ENCODE results near the gene GCGR. TPM values are rescaled to one million over a fixed set of nuclear protein-coding genes. Genes with fewer than 3 reads are reported as not detected.
"Not testable (repeated sequence)": the region's sequence is repeated elsewhere in the genome, so short reads cannot be mapped to it uniquely, and the experiment has no call there.

The GCGR gene
- polyA plus RNA-seq, 1 donor (not counting 4 experiments of a cell fraction or from before 2014, with no cell fraction given) = not detected

- no peak for TF ChIP-seq CTCF (optimal IDR thresholded peaks at IDR 0.05 in 1 of 3, IDR thresholded peaks at IDR 0.05 in 1 of 3, conservative IDR thresholded peaks at IDR 0.05 in 1 of 3; ENCODE audit: extremely low read depth in 1 of 3, insufficient read depth in 2 of 3, low read length in 3 of 3)
- no peak for TF ChIP-seq EZH2 (IDR thresholded peaks at IDR 0.05; ENCODE audit: low read length)
- H3K79me2 ChIP-seq (ENCODE audit: control insufficient read depth, insufficient read depth, low read length) = no peaks in the 10 kb centered on the region
- dilution Hi-C loops (cut with MboI; ENCODE audit: extremely low pct_ligation_motif_present, low sequenced_read_pairs) = no loop called here
- H3K9me1 ChIP-seq (ENCODE audit: control insufficient read depth, extremely low read depth, insufficient read depth, low read length) = no peaks in the 10 kb centered on the region
- no peak overlapping the region for H3K4me3 ChIP-seq (ENCODE audit: control insufficient read depth in 2 of 3, extremely low read depth in 1 of 3, insufficient read depth in 2 of 3, low read depth in 1 of 3, low read length in 3 of 3)
- H3K4me2 ChIP-seq (ENCODE audit: control insufficient read depth, extremely low read depth, insufficient read depth, low read depth, low read length) = no peak overlapping the region
- H3K9ac ChIP-seq (ENCODE audit: control insufficient read depth, extremely low read depth, insufficient read depth, low read length) = no peak overlapping the region
- no peaks in the 10 kb centered on the region for H3K27me3 ChIP-seq (ENCODE audit: control insufficient read depth, extremely low read depth, insufficient read depth, low read length)
- H3K27ac ChIP-seq (ENCODE audit: control insufficient read depth, insufficient read depth, low read length) = no peak overlapping the region
- no peaks in the 10 kb centered on the region for H3K9me3 ChIP-seq (ENCODE audit: control insufficient read depth, low read depth, low read length)
- FAIRE-seq (no peak), DNase-seq (ENCODE audit: low read depth, low spot score) (no peak)
- peaks cover 9 to 17% of the 10 kb centered on the region in 2 experiments for H3K36me3 ChIP-seq (ENCODE audit: control insufficient read depth in 2 of 2, extremely low read depth in 1 of 2, insufficient read depth in 2 of 2, low read length in 2 of 2)
- no peak overlapping the region for H2AFZ ChIP-seq (ENCODE audit: control insufficient read depth, low read length)
- no peaks in the 10 kb centered on the region for H4K20me1 ChIP-seq (ENCODE audit: control insufficient read depth, extremely low read depth, insufficient read depth, low read length)
- H3K4me1 ChIP-seq (ENCODE audit: control insufficient read depth, extremely low read depth, insufficient read depth, low read length) = peaks cover 37% of the 10 kb centered on the region
These were observed 34.9 kb downstream of the GCGR start for GRCh38 chr17:81838753-81839255.

- dilution Hi-C loops (cut with MboI; ENCODE audit: extremely low pct_ligation_motif_present, low sequenced_read_pairs) = no loop called here
- DNase-seq (ENCODE audit: low read depth, low spot score) = no peak
- H3K9me3 ChIP-seq (ENCODE audit: control insufficient read depth, low read depth, low read length) = no peaks in the 10 kb centered on the region
- no peaks in the 10 kb centered on the region for H3K9me1 ChIP-seq (ENCODE audit: control insufficient read depth, extremely low read depth, insufficient read depth, low read length)
- no peak overlapping the region for H3K4me2 ChIP-seq (ENCODE audit: control insufficient read depth, extremely low read depth, insufficient read depth, low read depth, low read length)
- no peaks in the 10 kb centered on the region for H4K20me1 ChIP-seq (ENCODE audit: control insufficient read depth, extremely low read depth, insufficient read depth, low read length)
- no peak overlapping the region for H3K27ac ChIP-seq (ENCODE audit: control insufficient read depth, insufficient read depth, low read length)
- H3K27me3 ChIP-seq (ENCODE audit: control insufficient read depth, extremely low read depth, insufficient read depth, low read length) = no peaks in the 10 kb centered on the region
- H2AFZ ChIP-seq (ENCODE audit: control insufficient read depth, low read length) = peak overlapping the region; percentile 16
- no peak overlapping the region for H3K4me3 ChIP-seq (ENCODE audit: control insufficient read depth in 2 of 3, extremely low read depth in 1 of 3, insufficient read depth in 2 of 3, low read depth in 1 of 3, low read length in 3 of 3)
- H3K4me1 ChIP-seq (ENCODE audit: control insufficient read depth, extremely low read depth, insufficient read depth, low read length) = peaks cover 36% of the 10 kb centered on the region
- no peak for TF ChIP-seq CTCF (optimal IDR thresholded peaks at IDR 0.05 in 1 of 3, IDR thresholded peaks at IDR 0.05 in 1 of 3, conservative IDR thresholded peaks at IDR 0.05 in 1 of 3; ENCODE audit: extremely low read depth in 1 of 3, insufficient read depth in 2 of 3, low read length in 3 of 3)
- TF ChIP-seq EZH2 (IDR thresholded peaks at IDR 0.05; ENCODE audit: low read length) = no peak
- H3K9ac ChIP-seq (ENCODE audit: control insufficient read depth, extremely low read depth, insufficient read depth, low read length) = no peak overlapping the region
- H3K79me2 ChIP-seq (ENCODE audit: control insufficient read depth, insufficient read depth, low read length) = no peaks in the 10 kb centered on the region
- no peak for FAIRE-seq
- peaks cover 12 to 22% of the 10 kb centered on the region in 2 experiments for H3K36me3 ChIP-seq (ENCODE audit: control insufficient read depth in 2 of 2, extremely low read depth in 1 of 2, insufficient read depth in 2 of 2, low read length in 2 of 2)
These were observed 35.4 kb downstream of the GCGR start for GRCh38 chr17:81839301-81839700.

GRCh38 chr17:81840059-81840458, 36.1 kb downstream of the GCGR start:
- H3K9me1 ChIP-seq (ENCODE audit: control insufficient read depth, extremely low read depth, insufficient read depth, low read length); H3K9ac ChIP-seq (ENCODE audit: control insufficient read depth, extremely low read depth, insufficient read depth, low read length); H3K27ac ChIP-seq (ENCODE audit: control insufficient read depth, insufficient read depth, low read length); H4K20me1 ChIP-seq (ENCODE audit: control insufficient read depth, extremely low read depth, insufficient read depth, low read length); H2AFZ ChIP-seq (ENCODE audit: control insufficient read depth, low read length); H3K27me3 ChIP-seq (ENCODE audit: control insufficient read depth, extremely low read depth, insufficient read depth, low read length); H3K79me2 ChIP-seq (ENCODE audit: control insufficient read depth, insufficient read depth, low read length); H3K9me3 ChIP-seq (ENCODE audit: control insufficient read depth, low read depth, low read length); H3K4me2 ChIP-seq (ENCODE audit: control insufficient read depth, extremely low read depth, insufficient read depth, low read depth, low read length); FAIRE-seq; dilution Hi-C loops (cut with MboI; ENCODE audit: extremely low pct_ligation_motif_present, low sequenced_read_pairs); DNase-seq (ENCODE audit: low read depth, low spot score); H3K4me3 ChIP-seq (ENCODE audit: control insufficient read depth in 2 of 3, extremely low read depth in 1 of 3, insufficient read depth in 2 of 3, low read depth in 1 of 3, low read length in 3 of 3): not testable (repeated sequence)
- Histone ChIP-seq H3K36me3 (ENCODE audit: control insufficient read depth in 2 of 2, extremely low read depth in 1 of 2, insufficient read depth in 2 of 2, low read length in 2 of 2) (peaks cover 17 to 28% of the 10 kb centered on the region in 2 experiments), H3K4me1 (ENCODE audit: control insufficient read depth, extremely low read depth, insufficient read depth, low read length) (peaks cover 36% of the 10 kb centered on the region)

Data from keratinocyte (primary cell).